Measurements from ENCODE around the gene EHD1. TPM values are rescaled to one million over a fixed set of nuclear protein-coding genes. Genes with fewer than 3 reads are reported as not detected.

EHD1 gene
- total and polyA plus RNA-seq, 3 donors from 2014 or later, result 230 to 455 (median 328) TPM

- WGBS, 2 donors, result 59 to 80% methylated on average over 18 to 21 of the region's 21 CpGs
- H3K9me3 ChIP-seq, result no peaks in the 10 kb centered on the region
- no peaks in the 10 kb centered on the region for H3K36me3 ChIP-seq (ENCODE audit: low read depth, missing control alignments)
- peak overlapping the region in 1 of 2 donors; percentile 17 for H3K27ac ChIP-seq
- H3K27me3 ChIP-seq, result no peaks in the 10 kb centered on the region
- no peak overlapping the region for H3K4me3 ChIP-seq
- TF ChIP-seq CTCF (IDR thresholded peaks at IDR 0.05), result no peak
- no peak for TF ChIP-seq POLR2A (IDR thresholded peaks at IDR 0.05)
- intact Hi-C loops (cut with DNase I; ENCODE audit: low total_unique reads), result no loop called here
- DNase-seq, result no peak
- H3K4me1 ChIP-seq, result peaks cover 40% of the 10 kb centered on the region
Observed at GRCh38 chr11:64868904-64869570, 9.4 kb downstream of the EHD1 start.

- WGBS, 2 donors, result 88 to 93% methylated on average over 27 to 28 of the region's 28 CpGs
- Histone ChIP-seq H3K4me1 (peaks cover 50% of the 10 kb centered on the region), H3K4me3 (no peak overlapping the region)
Observed at GRCh38 chr11:64867748-64868462, 10.5 kb downstream of the EHD1 start.

GRCh38 chr11:64866173-64866491 is 12.3 kb downstream of the EHD1 start:
- WGBS, 2 donors, result 93 to 95% methylated on average over 4 of the region's 4 CpGs
- intact Hi-C loops (cut with DNase I; ENCODE audit: low total_unique reads), result no loop called here
- no peaks in the 10 kb centered on the region for H3K27me3 ChIP-seq
- H3K27ac ChIP-seq, result no peak overlapping the region
- H3K9me3 ChIP-seq, result no peaks in the 10 kb centered on the region
- no peak overlapping the region for H3K4me3 ChIP-seq
- TF ChIP-seq POLR2A (IDR thresholded peaks at IDR 0.05), result no peak
- no peak for TF ChIP-seq CTCF (IDR thresholded peaks at IDR 0.05)
- DNase-seq, result no peak
- H3K36me3 ChIP-seq (ENCODE audit: low read depth, missing control alignments), result no peaks in the 10 kb centered on the region
- H3K4me1 ChIP-seq, result peaks cover 62% of the 10 kb centered on the region

More at GRCh38 chr11:64867748-64868462, 10.5 kb downstream of the EHD1 start:
- DNase-seq, result no peak
- no peaks in the 10 kb centered on the region for H3K9me3 ChIP-seq
- H3K36me3 ChIP-seq (ENCODE audit: low read depth, missing control alignments), result no peaks in the 10 kb centered on the region
- no peaks in the 10 kb centered on the region for H3K27me3 ChIP-seq
- TF ChIP-seq CTCF (IDR thresholded peaks at IDR 0.05), result no peak
- no peak for TF ChIP-seq POLR2A (IDR thresholded peaks at IDR 0.05)
- intact Hi-C loops (cut with DNase I; ENCODE audit: low total_unique reads), result no loop called here
- H3K27ac ChIP-seq, result no peak overlapping the region

- WGBS, 2 donors, result 72 to 79% methylated on average over 15 of the region's 15 CpGs
- no peaks in the 10 kb centered on the region for H3K27me3 ChIP-seq
- H3K27ac ChIP-seq, result peak overlapping the region; percentile 48 to 82
- no peaks in the 10 kb centered on the region for H3K9me3 ChIP-seq
- no peaks in the 10 kb centered on the region for H3K36me3 ChIP-seq (ENCODE audit: low read depth, missing control alignments)
- H3K4me3 ChIP-seq, result no peak overlapping the region
- DNase-seq, result no peak
- TF ChIP-seq CTCF (IDR thresholded peaks at IDR 0.05) (no peak), POLR2A (IDR thresholded peaks at IDR 0.05) (no peak)
- intact Hi-C loops (cut with DNase I; ENCODE audit: low total_unique reads), result no loop called here
- peaks cover 56% of the 10 kb centered on the region for H3K4me1 ChIP-seq
Observed at GRCh38 chr11:64865286-64866172, 12.9 kb downstream of the EHD1 start.

All from testis (tissue), 3 donors.